ENCODE data around the gene PTGR3. TPM values are rescaled to one million over a fixed set of nuclear protein-coding genes. Genes with fewer than 3 reads are reported as not detected.

Gene PTGR3
- total RNA-seq, 1 experiment from 2014 or later, result 8.2 TPM

DNA sequence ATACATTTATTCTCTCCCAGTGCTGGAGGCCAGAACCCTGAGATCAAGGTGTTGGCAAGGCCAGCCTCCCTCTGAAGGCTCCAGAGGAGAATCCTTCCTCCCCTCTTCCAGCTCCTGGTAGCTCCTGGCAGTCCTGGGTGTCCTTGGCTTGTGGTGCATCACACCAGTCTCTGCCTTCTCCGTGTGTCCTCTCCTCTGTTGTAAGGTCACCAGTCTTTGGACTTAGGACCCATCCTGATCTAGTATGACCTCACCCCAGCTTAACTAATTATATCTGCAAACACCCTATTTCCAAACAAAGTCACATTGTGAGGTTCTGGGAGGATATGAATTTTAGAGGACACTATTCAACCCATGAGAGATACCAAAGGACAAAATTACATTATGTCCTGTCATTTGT lies 32.8 kb upstream of the PTGR3 start:
- DNase-seq (no peak), ATAC-seq (no peak)
- no peak overlapping the region for H3K4me3 ChIP-seq (ENCODE audit: low read length)
- intact Hi-C loops (cut with micrococcal nuclease), result no loop called here
- no peaks in the 10 kb centered on the region for H3K27me3 ChIP-seq (ENCODE audit: low read length)
- H2AFZ ChIP-seq (ENCODE audit: low read length), result no peak overlapping the region
- H3K79me2 ChIP-seq (ENCODE audit: low read length), result no peaks in the 10 kb centered on the region
- no peaks in the 10 kb centered on the region for H4K20me1 ChIP-seq (ENCODE audit: low read length)
- ChIA-PET POLR2A (ENCODE audit: unreplicated experiment) (no interaction called here), CTCF (no interaction called here)
- BruUV-seq (replicated peaks), result no TSS peak
- no peaks in the 10 kb centered on the region for H3F3A ChIP-seq (ENCODE audit: low read length, unreplicated experiment)
- H3K9me2 ChIP-seq (replicated peaks; ENCODE audit: low read length), result no peaks in the 10 kb centered on the region
- 0 out of 2 replicates have a peak, but pooled peaks cover 2% of the 10 kb centered on the region for H3K4me1 ChIP-seq (ENCODE audit: insufficient read depth, low read length)
- no peak overlapping the region for H3K27ac ChIP-seq (ENCODE audit: low read length)
- no peak overlapping the region for H3K4me2 ChIP-seq (ENCODE audit: low read length)
- no peaks in the 10 kb centered on the region for H3K36me3 ChIP-seq (ENCODE audit: low read depth, low read length)
- TF ChIP-seq EZH2phosphoT487 (IDR thresholded peaks at IDR 0.05; ENCODE audit: borderline replicate concordance, low read length), result no peak
- TF ChIP-seq EZH2 (IDR thresholded peaks at IDR 0.05; ENCODE audit: low read length, unreplicated experiment), result no peak
- no peak for TF ChIP-seq CTCF (conservative IDR thresholded peaks at IDR 0.05; ENCODE audit: low read depth, low read length)
- H3K9ac ChIP-seq (ENCODE audit: low read length), result no peak overlapping the region
- no peaks in the 10 kb centered on the region for H3K9me3 ChIP-seq (ENCODE audit: low read length)

DNA sequence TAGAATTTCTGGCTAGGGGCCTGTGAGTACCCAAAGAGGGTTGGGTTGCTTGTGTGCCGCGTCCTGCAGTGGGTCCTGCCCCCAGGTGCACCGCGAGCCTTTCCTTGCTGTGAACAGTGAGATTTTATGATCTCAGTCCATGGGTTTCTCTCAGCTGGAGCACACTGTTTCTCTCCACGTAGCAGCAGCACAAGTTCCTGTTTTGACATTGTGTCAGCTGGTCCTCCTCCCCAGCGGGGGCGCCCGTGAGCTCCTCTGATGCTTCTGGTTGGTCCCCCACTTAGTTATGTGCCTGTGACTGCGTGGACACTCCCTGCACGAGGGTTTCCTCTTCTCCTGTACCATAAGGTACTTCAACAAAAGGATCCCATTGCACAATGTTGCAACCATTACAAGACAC lies 31.5 kb upstream of the PTGR3 start:
- no peak overlapping the region for H3K27ac ChIP-seq (ENCODE audit: low read length)
- TF ChIP-seq EZH2 (IDR thresholded peaks at IDR 0.05; ENCODE audit: low read length, unreplicated experiment), result no peak
- TF ChIP-seq CTCF (conservative IDR thresholded peaks at IDR 0.05; ENCODE audit: low read depth, low read length), result peak; percentile 33; the same call in 1 of the 2 replicates
- H3K4me1 ChIP-seq (ENCODE audit: insufficient read depth, low read length), result no peaks in the 10 kb centered on the region
- no peak overlapping the region for H3K4me2 ChIP-seq (ENCODE audit: low read length)
- no peaks in the 10 kb centered on the region for H3F3A ChIP-seq (ENCODE audit: low read length, unreplicated experiment)
- no peak overlapping the region for H3K9ac ChIP-seq (ENCODE audit: low read length)
- H2AFZ ChIP-seq (ENCODE audit: low read length), result no peak overlapping the region
- no peaks in the 10 kb centered on the region for H4K20me1 ChIP-seq (ENCODE audit: low read length)
- H3K27me3 ChIP-seq (ENCODE audit: low read length), result no peaks in the 10 kb centered on the region
- ChIA-PET POLR2A (ENCODE audit: unreplicated experiment) (no interaction called here), CTCF (no interaction called here)
- H3K79me2 ChIP-seq (ENCODE audit: low read length), result no peaks in the 10 kb centered on the region
- intact Hi-C loops (cut with micrococcal nuclease), result no loop called here
- no peaks in the 10 kb centered on the region for H3K9me3 ChIP-seq (ENCODE audit: low read length)
- BruUV-seq (replicated peaks), result no TSS peak
- DNase-seq (no peak), ATAC-seq (no peak)
- H3K36me3 ChIP-seq (ENCODE audit: low read depth, low read length), result no peaks in the 10 kb centered on the region
- no peaks in the 10 kb centered on the region for H3K9me2 ChIP-seq (replicated peaks; ENCODE audit: low read length)
- H3K4me3 ChIP-seq (ENCODE audit: low read length), result no peak overlapping the region

GRCh38 chr18:75238786-75239185 lies 29.8 kb upstream of the PTGR3 start:
- Histone ChIP-seq H3F3A (ENCODE audit: low read length, unreplicated experiment) (no peaks in the 10 kb centered on the region), H2AFZ (ENCODE audit: low read length) (no peak overlapping the region), H3K27me3 (ENCODE audit: low read length) (no peaks in the 10 kb centered on the region), H3K4me3 (ENCODE audit: low read length) (no peak overlapping the region), H3K9ac (ENCODE audit: low read length) (no peak overlapping the region), H3K79me2 (ENCODE audit: low read length) (no peaks in the 10 kb centered on the region), H3K4me2 (ENCODE audit: low read length) (no peak overlapping the region), H3K4me1 (ENCODE audit: insufficient read depth, low read length) (no peaks in the 10 kb centered on the region), H3K27ac (ENCODE audit: low read length) (no peak overlapping the region), H3K9me2 (replicated peaks; ENCODE audit: low read length) (no peaks in the 10 kb centered on the region), H3K36me3 (ENCODE audit: low read depth, low read length) (no peaks in the 10 kb centered on the region), H4K20me1 (ENCODE audit: low read length) (no peaks in the 10 kb centered on the region), H3K9me3 (ENCODE audit: low read length) (no peaks in the 10 kb centered on the region)
- CTCF ChIA-PET, result no interaction called here
- POLR2A ChIA-PET (ENCODE audit: unreplicated experiment), result no interaction called here
- no TSS peak for BruUV-seq (replicated peaks)
- DNase-seq, result no peak
- intact Hi-C loops (cut with micrococcal nuclease), result no loop called here
- TF ChIP-seq EZH2phosphoT487 (IDR thresholded peaks at IDR 0.05; ENCODE audit: borderline replicate concordance, low read length), result no peak
- no peak for ATAC-seq
